HepG2 (cell line): ENCODE results near the gene HPS1. TPM values are rescaled to one million over a fixed set of nuclear protein-coding genes. Genes with fewer than 3 reads are reported as not detected.

Experiments
- ARID5B ChIP-seq: IDR thresholded peaks from 2 replicates; pipeline ENCODE4 v1.4.0; 2020; ENCODE audit warnings: mild to moderate bottlenecking, missing genetic modification reagents
- CBX1 ChIP-seq: IDR thresholded peaks from one replicate; pipeline ENCODE4 v1.6.1; 2016; ENCODE audit warnings: antibody characterized with exemption, low read depth
- CBX5 ChIP-seq: sonication (generic); formaldehyde crosslinking; IDR thresholded peaks from 2 replicates; pipeline ENCODE4 v1.4.0; 2020; ENCODE audit warnings: missing genetic modification reagents, borderline replicate concordance
- CENPT ChIP-seq: sonication (generic); formaldehyde crosslinking; IDR thresholded peaks from 2 replicates; pipeline ENCODE4 v1.8.0; 2022; ENCODE audit warnings: low read depth, mild to moderate bottlenecking, moderate library complexity, missing genetic modification reagents
- E2F1 ChIP-seq: sonication (generic); formaldehyde crosslinking; IDR thresholded peaks from 2 replicates; pipeline ENCODE4 v1.5.0; 2020; ENCODE audit warnings: missing genetic modification reagents
- ERF ChIP-seq: IDR thresholded peaks from 2 replicates; pipeline ENCODE4 v1.6.1; 2018; ENCODE audit warnings: missing biosample characterization, missing genetic modification reagents
- HIVEP1 ChIP-seq: sonication (generic); formaldehyde crosslinking; IDR thresholded peaks from 2 replicates; pipeline ENCODE4 v1.4.0; 2020; ENCODE audit warnings: mild to moderate bottlenecking, missing genetic modification reagents
- ISL2 ChIP-seq: sonication (generic); formaldehyde crosslinking; IDR thresholded peaks from 2 replicates; pipeline ENCODE4 v1.5.0; 2020; ENCODE audit warnings: missing genetic modification reagents
- KLF9 ChIP-seq: IDR thresholded peaks from 2 replicates; pipeline ENCODE4 v1.6.1; 2016; ENCODE audit warnings: low read depth
- MAZ ChIP-seq, 2 experiments: sonication (generic) in 1 of 2; formaldehyde crosslinking in 1 of 2; IDR thresholded peaks; 2 replicates each; pipeline versions ENCODE4 v1.5.0 to v1.6.1; 2012 to 2020; ENCODE audit warnings: low read depth in 2 of 2, mild to moderate bottlenecking in 2 of 2, borderline replicate concordance in 1 of 2, improper control_type of control experiment in 1 of 2, low read length in 1 of 2, missing genetic modification reagents in 1 of 2, moderate library complexity in 1 of 2
- MED13 ChIP-seq: sonication (generic); formaldehyde crosslinking; IDR thresholded peaks from 2 replicates; pipeline ENCODE4 v1.5.0; 2020; ENCODE audit warnings: missing genetic modification reagents
- NCOA2 ChIP-seq: sonication (generic); formaldehyde crosslinking; IDR thresholded peaks from 2 replicates; pipeline ENCODE4 v1.8.0; 2022; ENCODE audit warnings: inconsistent platforms
- NONO ChIP-seq, 2 experiments: fragments of 450-650 bp in 1 of 2; sonication (generic) in 1 of 2; formaldehyde crosslinking in 1 of 2; IDR thresholded peaks in 1 of 2; conservative IDR thresholded peaks in 1 of 2; 2 replicates each; pipeline versions ENCODE4 v1.6.1 to v1.8.0; 2017 to 2022; ENCODE audit warnings: mild to moderate bottlenecking in 1 of 2, missing genetic modification reagents in 1 of 2, moderate library complexity in 1 of 2
- PHF20 ChIP-seq: sonication (generic); formaldehyde crosslinking; IDR thresholded peaks from 2 replicates; pipeline ENCODE4 v1.5.0; 2020; ENCODE audit warnings: mild to moderate bottlenecking, missing genetic modification reagents
- SMAD3 ChIP-seq: sonication (generic); formaldehyde crosslinking; IDR thresholded peaks from 2 replicates; pipeline ENCODE4 v1.4.0; 2020; ENCODE audit warnings: missing genetic modification reagents
- STAT6 ChIP-seq: sonication (generic); formaldehyde crosslinking; IDR thresholded peaks from 2 replicates; pipeline ENCODE4 v1.4.0; 2020; ENCODE audit warnings: missing genetic modification reagents, mild to moderate bottlenecking, borderline replicate concordance
- ZNF225 ChIP-seq: sonication (generic); formaldehyde crosslinking; IDR thresholded peaks from 2 replicates; pipeline ENCODE4 v1.4.0; 2020; ENCODE audit warnings: mild to moderate bottlenecking, missing genetic modification reagents
- ZNF563 ChIP-seq: sonication (generic); formaldehyde crosslinking; IDR thresholded peaks from 2 replicates; pipeline ENCODE4 v1.8.0; 2022; ENCODE audit warnings: mild to moderate bottlenecking, moderate library complexity, missing genetic modification reagents
- polyA plus RNA-seq, 8 experiments: library from polyadenylated mRNA; depleted of rRNA in 3 of 8; stranded (reverse) in 7 of 8; unstranded in 1 of 8; fragments of >200 nt; fragmentation: Illumina TruSeq in 4 of 8; extraction: Trizol in 4 of 8; gene quantifications; 2 replicates each; pipeline versions ENCODE4 v1.2.1 to v1.2.3, GENCODE V29; 2011 to 2016; ENCODE audit warnings: low read depth in 4 of 8, missing spikeins in 1 of 8, mixed read lengths in 1 of 8; ENCODE audit not compliant: insufficient read depth in 1 of 8
- total RNA-seq, 5 experiments: library from RNA; depleted of rRNA; stranded (reverse); fragments of >200 nt; fragmentation: Illumina TruSeq; extraction: Trizol; gene quantifications; 2 replicates each; pipeline ENCODE4 v1.2.3, GENCODE V29; 2016; ENCODE audit warnings: low read depth in 1 of 5

HPS1 gene
- total and polyA plus RNA-seq, 2 of the 13 experiments (the other 11 are each of a cell fraction or from before 2014, with no cell fraction given), result 24.6 to 25.8 TPM

- peak; percentile 39; the same call in 1 of the 2 replicates for TF ChIP-seq CBX5 (CRISPR knock-in tag)
- TF ChIP-seq CBX1, result peak; percentile 55
- TF ChIP-seq HIVEP1 (CRISPR knock-in tag), result 0 out of 2 replicates have a peak, but pooled peaks have one; percentile 45
- TF ChIP-seq SMAD3 (CRISPR knock-in tag), result 0 out of 2 replicates have a peak, but pooled peaks have one; percentile 24
- no peak for TF ChIP-seq E2F1
- no peak for TF ChIP-seq ZNF563 (CRISPR knock-in tag)
- TF ChIP-seq MAZ (IDR thresholded peaks at IDR 0.05; ENCODE audit: borderline replicate concordance, low read depth, low read length), result peak; percentile 77
- peak; percentile 74 for TF ChIP-seq MAZ (CRISPR knock-in tag; IDR thresholded peaks at IDR 0.05; ENCODE audit: low read depth)
- peak; percentile 60; the same call in 1 of the 2 replicates for TF ChIP-seq ZNF225 (CRISPR knock-in tag)
- TF ChIP-seq CENPT (CRISPR knock-in tag), result no peak
- TF ChIP-seq ISL2, result peak; percentile 40; the same call in 1 of the 2 replicates
- peak; percentile 28; the same call in 1 of the 2 replicates for TF ChIP-seq STAT6 (CRISPR knock-in tag)
- TF ChIP-seq ERF (CRISPR knock-in tag), result peak; percentile 85
- peak; percentile 78 for TF ChIP-seq PHF20 (CRISPR knock-in tag)
- TF ChIP-seq ARID5B (CRISPR knock-in tag), result peak; percentile 39; the same call in 1 of the 2 replicates
- TF ChIP-seq NCOA2 (CRISPR knock-in tag), result peak; percentile 38; the same call in 1 of the 2 replicates
- TF ChIP-seq KLF9, result 0 out of 2 replicates have a peak, but pooled peaks have one; percentile 29
- TF ChIP-seq MED13 (CRISPR knock-in tag), result 0 out of 2 replicates have a peak, but pooled peaks have one; percentile 54
- TF ChIP-seq NONO (IDR thresholded peaks at IDR 0.05), result no peak
- peak; percentile 77 for TF ChIP-seq NONO (CRISPR knock-in tag; conservative IDR thresholded peaks at IDR 0.05)
Measured at GRCh38 chr10:98414932-98415730, 31.6 kb downstream of the HPS1 start, which contains the start of gene PYROXD2 (continued).
